Eye (tissue), 1 donor: ENCODE data around the gene TRPM5.
A peak's percentile ranks its signal among the peaks of the same experiment; 100 is the strongest.
"Not testable (repeated sequence)": the region's sequence is repeated elsewhere in the genome, so short reads cannot be mapped to it uniquely, and the experiment has no call there.

Experiments used
- DNase-seq: peaks from one replicate; pipeline ENCODE4 v3.0.0-alpha.2; 2015

Gene TRPM5, protein sequence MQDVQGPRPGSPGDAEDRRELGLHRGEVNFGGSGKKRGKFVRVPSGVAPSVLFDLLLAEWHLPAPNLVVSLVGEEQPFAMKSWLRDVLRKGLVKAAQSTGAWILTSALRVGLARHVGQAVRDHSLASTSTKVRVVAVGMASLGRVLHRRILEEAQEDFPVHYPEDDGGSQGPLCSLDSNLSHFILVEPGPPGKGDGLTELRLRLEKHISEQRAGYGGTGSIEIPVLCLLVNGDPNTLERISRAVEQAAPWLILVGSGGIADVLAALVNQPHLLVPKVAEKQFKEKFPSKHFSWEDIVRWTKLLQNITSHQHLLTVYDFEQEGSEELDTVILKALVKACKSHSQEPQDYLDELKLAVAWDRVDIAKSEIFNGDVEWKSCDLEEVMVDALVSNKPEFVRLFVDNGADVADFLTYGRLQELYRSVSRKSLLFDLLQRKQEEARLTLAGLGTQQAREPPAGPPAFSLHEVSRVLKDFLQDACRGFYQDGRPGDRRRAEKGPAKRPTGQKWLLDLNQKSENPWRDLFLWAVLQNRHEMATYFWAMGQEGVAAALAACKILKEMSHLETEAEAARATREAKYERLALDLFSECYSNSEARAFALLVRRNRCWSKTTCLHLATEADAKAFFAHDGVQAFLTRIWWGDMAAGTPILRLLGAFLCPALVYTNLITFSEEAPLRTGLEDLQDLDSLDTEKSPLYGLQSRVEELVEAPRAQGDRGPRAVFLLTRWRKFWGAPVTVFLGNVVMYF (N-terminal part only)

DNA sequence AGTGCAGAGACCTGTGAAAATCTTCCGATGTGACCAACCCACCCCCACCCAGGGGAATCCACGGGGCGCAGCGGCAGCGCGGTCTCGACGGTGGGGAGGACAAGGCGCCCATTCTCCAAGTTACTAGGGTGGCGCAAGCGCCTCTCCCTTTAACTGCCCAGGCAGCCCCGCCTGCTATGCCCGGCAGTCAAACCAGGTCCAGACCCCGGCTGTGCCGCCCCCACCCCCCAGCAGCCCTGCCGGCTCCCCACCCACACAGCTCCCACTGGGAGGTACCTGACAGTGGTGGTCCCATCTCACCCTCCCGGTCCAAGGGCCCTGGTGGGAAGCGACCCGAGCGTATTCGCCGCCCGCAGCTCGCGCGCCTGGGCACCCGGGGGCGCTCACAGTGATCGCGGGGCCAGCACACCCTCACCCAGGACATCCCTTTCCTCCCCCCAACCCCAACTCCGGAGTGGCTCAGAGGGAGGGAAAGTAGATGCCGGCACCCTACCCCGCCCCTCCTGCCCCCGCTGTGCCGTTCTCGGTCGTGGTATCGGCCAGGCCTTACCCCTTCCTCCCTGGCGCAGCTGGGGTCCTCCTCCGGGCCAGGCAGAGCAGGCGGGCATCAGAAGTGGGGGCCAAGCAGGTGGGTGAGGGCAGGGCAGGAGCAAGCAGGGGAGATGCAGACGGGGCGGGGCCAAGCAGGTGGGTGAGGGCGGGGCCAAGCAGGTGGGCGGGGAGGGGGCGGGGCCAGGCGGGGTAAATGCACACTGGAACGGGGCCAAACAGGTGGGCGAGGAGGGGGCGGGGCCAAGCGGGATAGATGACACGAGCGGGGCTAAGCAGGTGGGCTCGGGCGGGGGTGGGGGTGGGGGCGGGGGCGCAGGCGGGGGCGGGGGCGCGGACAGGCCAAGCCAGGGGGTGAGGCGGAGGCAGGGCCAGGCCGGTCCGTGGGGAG, at the start of gene TRPM5:
TRPM5 (minus strand) TSS at position 634 of the 940 bp plus-strand sequence. CDS start 21,478 bp downstream, outside the sequence.
- DNase-seq, result peak; percentile 24

DNA sequence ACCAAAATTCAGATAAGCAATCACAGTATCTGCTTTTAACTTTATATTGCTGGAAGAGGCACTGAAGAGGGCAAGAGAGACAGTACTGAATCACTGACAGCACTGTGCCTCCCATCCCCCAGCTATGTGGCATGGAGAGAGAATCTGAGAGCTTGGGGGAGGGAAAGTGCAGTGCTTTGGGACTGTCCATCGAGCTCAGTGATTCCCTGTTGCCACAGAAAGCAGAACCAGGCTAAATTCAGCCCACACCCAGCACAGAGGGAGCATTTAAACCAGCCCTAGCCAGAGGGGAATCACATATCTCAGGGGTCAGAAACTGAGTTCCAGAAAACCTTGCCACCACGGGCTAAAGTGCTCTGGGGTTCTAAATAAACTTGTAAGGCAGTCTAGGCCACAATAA, 44.8 kb upstream of the TRPM5 start:
- DNase-seq, result no peak

DNA sequence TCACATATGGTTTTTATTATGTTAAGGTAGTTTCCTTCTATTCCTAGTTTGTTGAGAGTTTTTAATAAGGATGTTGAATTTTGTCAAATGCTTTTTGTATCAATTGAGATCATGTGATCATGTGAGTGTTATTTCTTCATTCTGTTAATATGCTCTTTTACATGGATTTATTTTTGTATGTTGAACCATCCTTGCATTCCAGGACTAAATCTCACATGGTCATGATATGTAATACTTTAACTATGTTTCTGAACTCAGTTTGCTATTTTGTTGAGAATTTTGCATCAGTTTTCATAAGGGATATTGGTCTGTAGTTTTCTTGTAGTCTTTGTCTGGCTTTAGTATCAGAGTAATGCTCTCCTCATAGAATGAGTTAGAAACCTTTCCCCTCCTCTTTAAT, 43.7 kb upstream of the TRPM5 start:
- DNase-seq, result no peak

DNA sequence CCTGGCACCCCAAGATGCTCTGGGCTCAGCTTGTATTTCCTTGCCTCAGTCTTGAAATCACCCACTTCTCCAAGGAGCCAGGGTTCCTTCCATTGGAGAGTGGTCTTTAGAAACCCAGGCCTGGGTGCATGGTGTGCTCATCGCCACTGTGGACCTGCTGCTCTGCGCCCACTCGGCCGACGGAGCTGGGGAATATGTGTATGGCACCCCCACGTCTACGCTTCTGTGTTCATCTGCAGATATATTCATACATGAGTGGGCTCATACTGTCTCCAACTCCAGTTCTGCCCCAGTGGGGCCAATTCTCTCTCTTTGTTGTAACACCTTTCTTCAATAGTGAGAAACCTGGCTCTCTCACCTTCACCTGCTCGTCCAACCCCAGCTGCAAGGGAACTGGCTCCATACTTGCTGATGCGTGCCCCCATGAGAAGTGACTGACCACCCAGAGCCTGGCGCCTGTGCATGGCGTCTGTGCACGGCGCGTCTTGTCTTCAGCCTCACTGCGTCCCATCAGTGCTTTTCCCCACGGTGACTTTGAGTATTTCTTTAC, 40.3 kb upstream of the TRPM5 start:
- no peak for DNase-seq

DNA sequence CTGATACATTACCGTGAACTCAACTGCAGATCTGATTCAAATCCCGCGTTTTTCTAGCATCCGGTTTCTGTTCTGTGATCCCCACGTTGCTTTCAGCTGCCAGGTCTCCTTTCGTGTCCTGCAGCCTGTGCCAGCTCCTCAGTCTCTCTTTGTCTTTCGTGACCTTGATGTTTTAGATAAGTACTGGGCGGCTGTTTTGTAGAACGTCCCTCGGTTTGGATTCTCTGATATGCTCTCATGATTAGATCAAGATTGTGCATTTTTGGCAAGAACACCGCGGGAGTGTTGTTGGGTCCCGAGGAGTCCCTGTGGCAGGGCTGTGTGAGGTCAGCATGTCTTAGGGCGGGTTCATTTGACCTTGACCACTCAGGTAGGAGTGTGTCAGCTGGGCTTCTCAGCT, 39.1 kb upstream of the TRPM5 start:
- DNase-seq, result no peak

DNA sequence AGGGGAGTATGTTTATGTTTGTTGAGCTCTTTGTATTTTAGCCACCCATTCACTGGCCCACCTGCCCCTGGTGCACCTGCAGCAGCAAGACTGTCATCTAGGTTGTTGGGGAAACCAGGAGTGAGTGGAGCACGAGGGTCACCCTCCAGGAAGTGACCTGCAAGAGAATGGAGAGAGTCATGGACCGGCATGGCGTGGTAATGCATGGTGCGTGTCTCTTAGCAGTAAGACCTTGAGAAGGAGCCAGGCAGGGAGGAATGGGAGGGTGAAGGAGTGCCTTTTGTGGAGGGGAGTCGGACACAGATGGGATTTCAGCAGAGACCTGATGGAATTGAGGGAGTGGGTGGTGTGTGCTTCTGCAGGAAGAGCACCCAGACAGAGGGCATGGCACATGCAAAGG, 38.4 kb upstream of the TRPM5 start:
- DNase-seq, result no peak

DNA sequence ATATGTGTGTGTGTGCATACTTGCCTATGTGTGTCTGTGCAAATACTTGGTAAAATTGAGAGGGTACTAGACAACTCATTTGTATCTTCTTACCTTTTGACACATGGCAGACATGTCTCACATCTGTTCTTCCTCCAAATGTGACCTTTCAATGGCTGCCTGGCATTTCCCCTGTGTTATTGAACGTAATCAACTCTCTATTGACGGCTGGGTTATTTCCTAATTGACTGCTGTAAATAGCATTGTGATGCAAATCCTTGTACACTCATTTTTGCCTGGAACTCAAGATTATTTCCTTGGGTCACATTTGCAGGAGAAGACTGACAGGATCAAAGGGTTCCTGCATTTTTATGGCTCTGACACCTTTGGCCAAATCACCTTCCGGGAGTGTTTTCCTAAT, 37.9 kb upstream of the TRPM5 start:
- no peak for DNase-seq

DNA sequence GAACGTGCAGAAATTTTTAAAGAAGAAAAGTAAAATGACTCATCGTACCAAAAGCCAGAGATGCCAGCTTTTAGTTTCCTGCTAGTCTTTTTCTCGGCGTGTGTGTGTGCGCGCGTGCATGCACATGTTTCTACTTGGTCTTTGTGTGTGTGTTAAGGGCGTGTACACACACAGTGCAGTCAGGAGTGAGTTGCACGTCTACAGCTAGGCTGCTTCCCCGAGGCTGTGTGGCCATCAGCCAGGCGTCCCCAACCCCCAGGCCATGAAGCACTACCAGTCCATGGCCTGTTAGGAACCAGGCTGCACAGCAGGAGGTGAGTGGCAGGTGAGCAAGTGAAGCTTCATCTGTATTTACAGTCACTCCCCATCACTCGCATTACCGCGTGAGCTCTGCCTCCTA, 36.9 kb upstream of the TRPM5 start:
- DNase-seq, result no peak

DNA sequence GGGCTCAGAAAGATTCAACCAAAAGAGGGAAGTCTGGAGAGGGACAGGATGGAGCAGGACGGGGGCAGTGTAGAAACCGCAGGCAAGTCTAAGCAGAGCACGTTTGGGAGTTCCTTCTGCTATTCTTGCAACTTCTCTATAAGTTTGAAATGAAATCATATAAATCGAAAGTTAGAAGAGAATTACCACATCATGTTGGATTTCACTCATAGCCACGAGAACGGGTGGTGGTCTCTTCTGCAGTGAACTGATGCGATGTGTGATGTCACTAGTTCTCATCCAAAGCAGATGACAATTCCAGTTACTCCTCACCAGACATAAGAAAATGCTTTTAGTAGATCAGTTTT, 36.5 kb upstream of the TRPM5 start:
- no peak for DNase-seq

DNA sequence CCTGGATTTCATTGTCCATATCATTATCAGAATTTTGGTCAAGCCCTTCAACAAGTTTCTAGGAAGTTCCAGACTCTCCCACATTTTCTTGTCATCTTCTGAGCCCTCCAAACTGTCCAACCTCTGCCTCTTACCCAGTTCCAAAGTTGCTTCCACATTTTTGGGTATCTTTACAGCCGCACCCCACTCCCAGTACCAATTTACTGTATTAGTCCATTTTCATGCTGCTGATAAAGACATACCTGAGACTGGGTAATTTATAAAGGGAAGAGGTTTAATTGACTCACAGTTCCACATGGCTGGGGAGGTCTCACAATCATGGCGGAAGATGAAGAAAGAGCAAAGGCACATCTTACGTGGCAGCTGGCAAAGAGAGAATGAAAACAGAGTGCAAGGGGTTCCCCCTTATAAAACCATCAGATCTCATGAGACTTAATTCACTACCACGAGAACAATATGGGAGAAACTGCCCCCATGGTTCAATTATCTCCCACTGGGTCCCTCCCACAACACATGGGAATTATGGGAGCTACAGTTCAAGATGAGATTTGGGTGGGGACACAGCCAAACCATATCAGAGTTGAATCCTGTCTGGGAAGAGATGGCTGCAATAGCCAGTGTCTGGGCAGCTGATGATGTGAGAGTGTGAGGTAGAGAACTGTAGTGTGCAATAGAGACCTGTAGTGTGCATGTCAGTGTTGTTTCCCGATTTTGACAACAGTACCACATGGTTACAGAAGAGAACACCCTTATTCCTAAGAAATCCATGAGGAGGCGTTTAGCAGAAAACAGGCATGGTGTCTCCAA, 36.0 kb upstream of the TRPM5 start:
- DNase-seq, result not testable (repeated sequence)

DNA sequence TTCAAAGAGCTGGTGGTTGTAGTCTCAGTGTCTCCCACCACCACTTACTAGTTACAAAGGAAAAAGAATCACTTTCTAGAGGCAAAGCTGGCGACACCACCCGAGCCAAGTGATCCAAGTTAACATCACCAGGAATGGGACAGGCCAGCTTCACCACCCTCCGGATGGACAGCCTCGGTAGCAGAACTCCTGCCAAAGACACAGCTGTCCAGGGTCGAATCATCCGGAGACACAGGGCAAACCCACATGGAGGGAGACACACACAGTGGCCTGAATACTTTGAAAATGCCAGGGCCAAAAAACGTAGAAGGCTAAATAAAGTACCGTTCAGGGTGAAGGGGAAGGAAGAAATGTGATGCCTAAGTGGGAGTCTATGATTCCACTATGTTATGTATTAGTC, 33.6 kb upstream of the TRPM5 start:
- no peak for DNase-seq

DNA sequence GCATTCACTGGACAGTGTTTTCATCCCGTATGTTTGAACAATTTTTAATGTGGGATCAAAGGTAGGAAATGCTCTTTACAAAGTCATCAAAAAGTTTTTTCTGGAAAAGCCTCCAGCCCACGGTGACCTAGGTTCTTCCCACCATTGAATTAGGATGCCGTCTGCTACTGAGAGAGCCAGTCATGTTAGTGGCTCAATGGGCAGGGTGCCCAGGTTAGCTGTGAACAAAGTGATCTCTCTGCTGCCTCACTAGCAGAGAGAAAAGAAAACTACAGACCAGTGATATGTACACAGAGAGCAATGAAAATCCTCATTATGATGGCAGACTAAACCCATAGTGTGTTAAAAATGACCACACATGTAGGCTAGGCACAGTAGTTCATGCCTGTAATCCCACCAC, 32.9 kb upstream of the TRPM5 start:
- no peak for DNase-seq

DNA sequence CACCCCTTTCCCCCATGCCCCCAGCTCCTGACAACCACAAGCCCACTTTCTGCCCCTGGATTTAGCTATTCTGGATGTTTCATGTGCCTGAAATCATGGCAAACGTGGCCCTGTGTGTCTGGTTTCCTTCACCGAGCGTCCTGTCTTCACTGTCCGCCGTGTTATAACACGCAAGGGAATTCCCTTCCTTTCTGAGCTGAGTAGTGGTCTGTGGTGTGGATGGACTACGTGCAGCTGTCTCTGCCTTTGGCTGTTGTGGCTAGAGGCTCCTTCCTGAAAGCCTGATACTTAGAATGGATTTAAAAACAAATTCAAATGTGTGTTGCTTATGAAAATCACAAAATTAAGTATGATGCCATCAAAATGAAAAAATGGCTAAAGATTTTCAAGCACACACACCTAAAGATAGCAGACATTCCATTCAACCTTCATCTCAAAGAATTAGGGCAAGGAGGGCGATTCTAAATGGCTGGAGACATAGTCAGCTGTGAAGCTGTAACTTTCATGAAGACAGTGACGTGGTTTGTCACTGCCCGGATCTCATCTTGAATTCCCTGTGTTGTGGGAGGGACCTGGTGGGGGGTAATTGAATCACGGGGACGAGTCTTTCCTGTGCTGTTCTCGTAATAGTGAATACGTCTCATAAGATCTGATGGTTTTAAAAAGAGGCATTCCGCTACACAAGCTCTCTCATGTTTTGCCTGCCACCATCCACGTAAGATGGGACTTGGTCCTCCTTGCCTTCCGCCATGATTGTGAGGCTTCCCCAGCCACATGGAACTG, 31.0 kb upstream of the TRPM5 start:
- DNase-seq, result peak; percentile 24

DNA sequence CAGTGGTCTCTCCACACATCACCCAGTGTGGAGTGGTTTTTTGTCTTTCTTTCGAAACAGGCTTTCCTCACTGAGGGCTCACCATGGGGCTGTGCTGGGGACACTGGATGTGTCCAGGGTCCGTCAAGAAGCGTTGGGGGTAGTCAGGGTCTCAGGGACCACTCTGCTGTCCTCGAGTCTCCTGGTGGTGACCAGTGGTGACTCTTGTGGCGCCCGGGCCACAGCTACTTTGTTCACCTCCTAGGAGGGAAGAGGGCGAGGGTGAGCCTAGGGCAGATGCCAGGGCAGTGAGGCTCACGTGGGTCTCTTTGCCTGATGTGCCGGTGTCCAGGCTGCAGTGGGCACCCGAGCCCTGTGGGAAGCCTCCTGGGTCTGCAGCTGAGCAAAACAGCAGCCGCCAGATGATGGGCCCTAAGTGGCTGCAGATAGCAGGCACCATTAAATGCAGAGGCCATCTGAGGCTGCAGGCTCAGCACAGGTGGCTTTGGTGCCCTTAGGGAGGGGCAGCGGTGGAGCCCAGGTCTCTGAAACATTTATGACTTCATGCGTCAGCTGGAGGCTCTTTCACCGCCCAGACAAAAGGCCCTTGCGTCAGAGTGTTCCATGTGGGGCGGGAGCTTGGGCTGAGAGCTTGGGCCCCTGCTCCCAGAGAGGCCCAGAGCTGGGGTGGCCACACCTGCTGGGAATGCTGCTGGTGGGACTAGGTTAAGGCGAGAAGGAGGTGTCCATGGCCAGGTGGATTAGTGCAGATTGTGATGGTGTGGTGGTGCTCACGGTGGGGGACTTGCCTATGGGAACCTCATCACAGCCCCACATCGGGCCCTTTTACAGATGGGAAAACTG, 30.0 kb upstream of the TRPM5 start:
- peak; percentile 74 for DNase-seq

DNA sequence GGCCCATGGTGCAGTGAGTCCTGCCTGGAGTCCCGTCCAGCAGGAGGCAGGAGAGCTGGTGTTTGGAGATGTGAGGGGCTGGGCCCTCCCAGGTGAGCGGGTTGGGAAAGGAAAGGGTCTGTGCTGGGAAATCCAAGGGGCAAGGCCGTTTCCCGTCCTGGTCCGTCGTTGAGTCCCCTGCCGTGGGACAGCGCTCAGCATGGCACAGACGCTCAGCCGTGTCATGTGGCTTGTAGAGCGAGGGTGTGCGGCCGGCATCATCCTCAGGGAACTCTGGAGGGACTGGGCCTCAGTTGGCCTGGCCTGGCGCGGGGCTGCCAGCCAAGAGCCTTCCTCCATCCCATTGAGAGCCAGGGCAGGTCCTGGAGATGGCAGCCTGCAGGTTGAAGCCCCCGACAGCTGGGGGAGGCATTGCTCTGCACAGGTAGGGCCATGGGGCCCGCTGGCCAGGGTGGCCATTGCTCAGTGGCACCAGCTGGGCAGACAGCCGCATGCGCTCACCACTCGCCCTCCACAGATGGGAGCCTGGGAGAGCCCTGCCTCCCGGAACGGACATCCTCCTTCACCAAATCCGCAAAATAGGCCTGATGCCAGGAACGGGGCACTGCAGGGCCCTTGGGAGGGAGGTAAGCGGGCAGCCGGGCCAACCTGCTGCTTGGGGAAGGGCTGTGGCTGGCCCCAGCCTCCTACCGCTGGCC, 29.2 kb upstream of the TRPM5 start:
- no peak for DNase-seq

DNA sequence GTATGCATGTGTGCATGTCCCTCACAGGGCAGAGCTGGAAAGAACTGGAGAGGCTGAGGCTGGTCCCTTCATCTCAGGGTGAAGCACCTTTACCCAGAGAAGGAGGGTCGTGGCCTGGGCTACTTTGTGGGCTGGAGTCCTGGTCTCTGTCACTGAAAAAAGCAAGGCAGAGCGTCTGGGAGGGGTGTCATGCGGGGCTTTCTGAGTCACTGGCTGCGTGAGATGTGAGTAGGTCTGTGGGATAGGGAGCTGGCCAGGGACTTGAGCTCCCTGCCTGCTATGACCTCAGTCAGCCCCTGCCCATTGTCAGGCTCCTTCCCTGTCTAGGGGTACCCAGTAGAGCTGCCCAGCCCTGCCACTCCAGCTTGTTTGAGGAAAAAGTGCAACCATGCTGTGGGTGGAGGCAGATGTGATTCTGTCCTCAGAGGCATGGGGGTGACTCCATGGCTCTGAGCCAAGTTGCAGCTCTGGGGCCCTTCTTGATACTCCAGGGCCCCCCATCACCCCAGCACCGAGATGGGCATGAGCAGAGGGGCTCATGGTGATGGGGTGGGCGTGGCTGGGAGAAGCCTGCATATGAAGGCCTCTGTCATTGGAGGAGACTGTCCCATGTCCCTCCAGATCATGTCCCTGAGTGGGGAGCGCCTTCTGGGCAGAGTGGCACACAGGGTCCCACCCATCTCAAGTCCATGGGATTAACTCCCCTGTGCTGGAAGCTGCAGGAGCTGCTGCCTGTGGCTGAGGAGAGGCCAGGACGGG, 28.3 kb upstream of the TRPM5 start:
- no peak for DNase-seq

DNA sequence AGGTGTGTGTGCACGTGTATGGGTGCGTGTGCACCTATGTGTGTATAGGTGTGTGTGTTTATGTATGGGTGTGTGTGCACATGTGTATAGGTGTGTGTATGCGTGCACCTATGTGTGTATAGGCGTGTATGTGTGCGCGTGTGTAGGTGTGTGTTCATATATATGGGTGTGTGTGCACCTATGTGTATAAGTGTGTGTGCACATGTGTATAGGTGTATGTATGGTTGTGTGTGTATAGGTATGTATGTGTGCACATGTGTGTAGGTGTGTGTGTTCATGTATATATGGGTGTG, 27.4 kb upstream of the TRPM5 start:
- no peak for DNase-seq

DNA sequence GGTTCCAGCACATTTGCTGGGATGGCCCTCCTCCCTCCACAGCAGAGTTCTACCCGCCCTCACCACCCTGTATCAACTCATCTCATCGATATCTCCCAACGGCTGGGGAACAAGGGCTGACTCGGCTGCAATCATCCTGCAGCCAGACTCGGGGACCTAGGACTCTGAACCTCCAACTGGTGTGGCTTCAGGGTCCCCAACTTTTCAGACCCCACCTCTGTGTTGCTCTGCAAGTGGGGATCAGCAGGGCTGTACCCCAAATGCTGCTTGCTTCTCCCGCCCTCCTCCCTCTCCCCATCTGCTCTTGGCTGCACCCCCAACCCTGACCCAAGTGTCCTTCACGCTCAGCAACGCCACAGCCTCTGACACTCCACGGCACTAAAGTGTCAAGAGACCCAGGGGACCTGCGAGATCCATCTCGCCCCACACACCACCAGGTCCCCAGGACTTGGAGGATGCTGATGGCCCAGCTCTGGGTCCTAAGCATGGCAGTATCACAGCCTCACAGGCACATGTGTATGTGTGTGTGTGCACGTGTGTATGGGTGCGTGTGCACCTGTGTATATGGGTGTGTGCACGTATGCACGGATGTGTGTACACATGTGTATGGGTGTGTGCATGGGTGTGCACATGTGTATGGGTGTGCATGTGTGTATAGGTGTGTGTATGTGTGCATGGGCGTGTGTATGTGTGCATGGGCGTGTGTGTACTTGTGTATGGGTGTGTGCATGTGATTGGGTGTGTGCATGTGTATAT, 26.9 kb upstream of the TRPM5 start:
- DNase-seq, result no peak
